SU-DHL-6 (cell line): Measurements from ENCODE around the gene MX1.

ENCODE experiments used
- H2AFZ ChIP-seq: fragments of 200-600 bp; sonication (generic); 2 replicates; pipeline ENCODE4 v1.6.1; 2014; ENCODE audit warnings: low read depth, mild to moderate bottlenecking, moderate library complexity, mixed read lengths, antibody characterized with exemption, low read length; ENCODE audit not compliant: severe bottlenecking
- H3F3A ChIP-seq: fragments of 200-600 bp; shearing (Covaris generic); 2 replicates; pipeline ENCODE4 v1.6.0; 2016; ENCODE audit warnings: antibody characterized with exemption, mild to moderate bottlenecking; ENCODE audit not compliant: insufficient read depth
- H3K27ac ChIP-seq: fragments of 200-600 bp; sonication (generic); 2 replicates; pipeline ENCODE4 v1.5.1; 2016; ENCODE audit warnings: low read depth, mild to moderate bottlenecking, low read length, moderate library complexity, mixed read lengths
- H3K27me3 ChIP-seq: fragments of 200-600 bp; sonication (generic), shearing (Covaris generic); 2 replicates; pipeline ENCODE4 v1.6.0; 2014; ENCODE audit warnings: mild to moderate bottlenecking, low read length
- H3K36me3 ChIP-seq: fragments of 200-600 bp; sonication (generic); 2 replicates; pipeline ENCODE4 v1.6.1; 2014; ENCODE audit warnings: mild to moderate bottlenecking, low read length, mixed read lengths
- H3K4me2 ChIP-seq: fragments of 300-600, 200-600 bp; shearing (Covaris generic), sonication (generic); 2 replicates; pipeline ENCODE4 v1.6.0; 2014; ENCODE audit warnings: low read length, low read depth, mild to moderate bottlenecking; ENCODE audit not compliant: poor library complexity, severe bottlenecking
- H3K4me3 ChIP-seq: fragments of 200-600 bp; sonication (generic); 2 replicates; pipeline ENCODE4 v1.5.1; 2014; ENCODE audit warnings: antibody characterized with exemption, low read length, mild to moderate bottlenecking, mixed read lengths; ENCODE audit not compliant: insufficient read depth, poor library complexity, severe bottlenecking
- H3K79me2 ChIP-seq: fragments of 200-600 bp; sonication (generic); 2 replicates; pipeline ENCODE4 v1.6.1; 2014; ENCODE audit warnings: mild to moderate bottlenecking, low read length, moderate library complexity; ENCODE audit not compliant: insufficient read depth
- H3K9ac ChIP-seq: fragments of 200-600 bp; sonication (generic); 2 replicates; pipeline ENCODE4 v1.7.0; 2014; ENCODE audit warnings: mild to moderate bottlenecking, low read length
- H3K9me2 ChIP-seq: fragments of 200-600 bp; sonication (generic); replicated peaks from 2 replicates; pipeline ENCODE4 v1.6.1; 2014; ENCODE audit warnings: low read length; ENCODE audit not compliant: insufficient read depth
- H3K9me3 ChIP-seq: fragments of 200-600 bp; sonication (generic); 2 replicates; pipeline ENCODE4 v1.6.1; 2014; ENCODE audit warnings: low read length, mixed read lengths; ENCODE audit not compliant: insufficient read depth
- H4K20me1 ChIP-seq: fragments of 200-600 bp; sonication (generic); 2 replicates; pipeline ENCODE4 v1.6.1; 2014; ENCODE audit warnings: low read depth, mild to moderate bottlenecking, antibody characterized with exemption, low read length, moderate library complexity, mixed read lengths
- CTCF ChIP-seq: fragments of 200-600 bp; sonication (generic); IDR thresholded peaks from one replicate; pipeline ENCODE4 v1.5.1; 2017; ENCODE audit warnings: antibody characterized with exemption, mild to moderate bottlenecking, low read length, moderate library complexity; ENCODE audit not compliant: insufficient read depth, poor library complexity, severe bottlenecking
- EZH2phosphoT487 ChIP-seq: fragments of 200-600 bp; sonication (generic), shearing (Covaris generic); conservative IDR thresholded peaks from 2 replicates; pipeline ENCODE4 v1.6.1; 2018; ENCODE audit warnings: mild to moderate bottlenecking, antibody characterized with exemption, low read length, moderate library complexity, mixed read lengths

MX1 gene

DNA sequence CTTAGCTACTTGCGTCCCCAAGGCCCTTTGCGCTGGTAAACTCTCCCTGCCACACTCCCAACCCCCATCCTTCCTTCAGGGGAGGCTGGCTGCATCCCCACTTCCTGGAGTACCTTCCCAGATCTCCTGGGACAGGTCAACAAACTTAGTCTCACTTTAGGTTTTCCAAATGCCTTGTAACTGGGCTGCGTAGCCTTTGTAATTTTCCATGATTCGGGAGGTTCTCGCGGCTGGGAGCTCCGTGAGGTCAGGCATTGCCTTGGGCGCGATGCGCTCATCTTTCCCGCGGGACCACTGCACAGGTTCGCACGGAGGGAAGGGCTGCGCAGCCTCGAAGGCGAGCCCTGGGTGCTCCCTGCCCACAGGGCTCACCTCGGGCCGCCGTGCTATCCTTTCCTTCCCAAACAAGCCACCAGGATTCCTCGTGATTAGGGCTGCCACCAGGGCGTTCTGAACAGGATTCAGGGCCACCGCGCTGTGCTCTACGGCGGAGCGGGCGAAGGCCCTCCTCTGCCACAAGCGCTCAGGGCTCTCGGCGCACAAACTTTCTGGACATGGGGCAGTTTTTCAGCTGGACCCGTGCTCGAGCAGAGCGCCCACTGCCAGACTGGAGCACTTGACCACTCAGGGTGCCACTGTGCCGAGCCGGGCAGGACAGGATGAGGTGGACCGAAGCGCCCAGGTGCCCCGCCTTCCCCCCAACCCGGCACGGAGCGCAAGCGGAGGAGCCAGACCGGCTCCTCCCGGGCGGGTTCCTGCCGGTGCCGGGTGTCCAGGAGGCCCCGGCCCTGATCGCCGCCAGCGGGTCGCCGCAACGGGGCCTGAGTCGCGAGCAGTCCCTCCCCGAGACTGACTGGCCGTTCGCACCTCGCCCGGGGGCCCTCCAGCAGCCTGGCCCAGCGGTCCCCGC is 80.8 kb downstream of the MX1 start:
- Histone ChIP-seq H4K20me1 (no peaks in the 10 kb centered on the region), H3K9ac (no peak overlapping the region), H3K4me3 (no peak overlapping the region), H3K4me2 (no peak overlapping the region), H3K79me2 (no peaks in the 10 kb centered on the region), H3K9me2 (no peaks in the 10 kb centered on the region), H3K9me3 (no peaks in the 10 kb centered on the region), H2AFZ (no peak overlapping the region), H3K36me3 (no peaks in the 10 kb centered on the region), H3K27ac (no peak overlapping the region), H3K27me3 (no peaks in the 10 kb centered on the region), H3F3A (no peaks in the 10 kb centered on the region)
- no peak for TF ChIP-seq EZH2phosphoT487
- TF ChIP-seq CTCF, result no peak

DNA sequence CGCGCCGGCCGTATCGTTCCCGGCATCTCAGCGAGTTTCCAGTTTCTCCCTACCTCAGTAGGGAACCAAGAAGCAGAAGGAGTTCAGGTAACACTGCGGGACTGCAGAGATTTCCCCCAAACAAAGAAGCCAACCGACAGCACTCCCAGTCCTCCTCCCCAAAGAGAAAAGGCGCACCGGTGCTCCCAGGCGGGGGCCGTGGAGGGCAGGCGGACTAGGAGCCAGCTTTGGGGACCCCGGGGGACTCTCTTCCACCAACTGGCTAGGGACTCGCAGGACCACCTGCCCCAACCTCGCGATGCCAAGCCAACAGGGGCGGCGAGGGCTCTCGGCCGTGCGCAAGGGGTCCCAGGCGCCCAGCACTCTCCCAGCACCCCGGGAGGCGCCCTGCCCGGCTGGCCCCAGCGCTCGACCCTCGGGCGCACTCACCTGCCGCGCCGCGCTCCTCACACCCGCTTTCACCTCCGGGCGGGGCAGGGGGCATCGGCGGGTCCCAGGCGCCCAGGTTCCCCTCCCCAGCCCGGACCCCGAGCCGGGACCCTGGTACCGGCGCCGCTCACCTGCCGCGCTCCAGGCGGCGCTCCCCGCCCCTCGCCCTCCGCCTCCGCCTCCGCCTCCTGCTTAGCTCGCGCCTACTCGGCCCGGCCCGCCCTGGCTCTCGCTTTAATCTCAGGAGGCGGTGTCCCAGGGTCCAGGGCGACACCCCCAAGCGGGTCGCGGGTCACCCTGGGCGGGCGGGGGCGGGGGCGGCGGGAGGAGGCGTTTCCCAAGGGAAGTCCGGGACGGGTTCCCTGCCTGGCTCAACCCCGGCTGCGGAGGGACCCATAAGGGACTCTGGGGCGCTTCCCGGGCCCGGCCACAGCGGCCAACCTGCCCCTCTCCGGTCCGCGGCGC is 81.7 kb downstream of the MX1 start, which contains the start of gene TMPRSS2:
Gene TMPRSS2, minus strand, starts transcription at position 638 of the 894 bp plus-strand sequence. CDS start 10,025 bp downstream, outside the sequence.
- Histone ChIP-seq H3K9ac (no peak within 1 kb of the TSS), H3K79me2 (no peaks in the 10 kb centered on the region), H4K20me1 (no peaks in the 10 kb centered on the region), H3K4me2 (no peak within 1 kb of the TSS), H3K36me3 (no peaks in the 10 kb centered on the region), H2AFZ (no peak within 1 kb of the TSS), H3K27me3 (no peaks in the 10 kb centered on the region), H3F3A (no peaks in the 10 kb centered on the region), H3K9me3 (no peaks in the 10 kb centered on the region), H3K27ac (no peak within 1 kb of the TSS), H3K9me2 (no peaks in the 10 kb centered on the region), H3K4me3 (no peak within 1 kb of the TSS)
- no peak for TF ChIP-seq EZH2phosphoT487
- no peak for TF ChIP-seq CTCF

DNA sequence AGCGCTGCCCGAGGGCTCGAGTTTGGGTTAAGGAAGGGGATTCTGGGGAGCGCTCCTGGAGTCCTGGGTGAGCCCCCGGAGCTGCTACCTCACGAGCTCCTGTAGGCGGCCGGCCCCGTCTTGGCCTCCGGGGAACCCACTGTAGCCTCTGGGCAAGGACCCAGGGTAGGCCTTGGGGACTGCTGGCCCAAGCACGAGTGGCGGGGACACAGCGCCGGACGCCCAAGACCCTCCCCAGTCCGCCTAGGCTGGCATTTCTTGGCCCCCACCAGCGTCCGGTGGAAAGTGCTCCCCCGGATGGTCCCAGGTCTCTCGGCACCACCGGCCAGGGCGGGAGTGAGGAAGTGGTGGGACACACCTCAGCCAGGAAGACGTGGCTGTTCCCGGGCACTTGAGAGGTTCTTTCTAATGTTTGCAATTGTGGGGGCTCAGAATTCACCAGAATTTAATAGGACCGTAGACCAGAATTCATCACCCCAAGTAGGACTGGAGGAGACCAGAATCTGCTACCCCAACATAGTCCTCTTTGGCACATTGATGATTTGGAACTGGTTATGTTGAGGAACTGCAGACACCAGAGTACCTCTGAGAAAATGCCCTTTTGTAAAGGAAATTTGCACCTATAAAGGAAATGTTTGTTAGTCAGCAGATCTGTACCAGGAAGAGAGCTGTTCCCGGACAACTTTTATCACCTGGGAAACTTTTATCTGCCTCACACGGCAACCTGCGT is 82.5 kb downstream of the MX1 start:
- H3K4me3 ChIP-seq, result no peak overlapping the region
- H3K4me2 ChIP-seq, result no peak overlapping the region
- H3K79me2 ChIP-seq, result no peaks in the 10 kb centered on the region
- no peaks in the 10 kb centered on the region for H3K27me3 ChIP-seq
- TF ChIP-seq EZH2phosphoT487 (no peak), CTCF (no peak)
- no peaks in the 10 kb centered on the region for H3K9me3 ChIP-seq
- H4K20me1 ChIP-seq, result no peaks in the 10 kb centered on the region
- H3F3A ChIP-seq, result no peaks in the 10 kb centered on the region
- H3K9me2 ChIP-seq, result no peaks in the 10 kb centered on the region
- no peak overlapping the region for H3K9ac ChIP-seq
- H3K27ac ChIP-seq, result no peak overlapping the region
- H2AFZ ChIP-seq, result no peak overlapping the region
- no peaks in the 10 kb centered on the region for H3K36me3 ChIP-seq
